ENCODE results near the gene HDGF.

Gene HDGF

DNA sequence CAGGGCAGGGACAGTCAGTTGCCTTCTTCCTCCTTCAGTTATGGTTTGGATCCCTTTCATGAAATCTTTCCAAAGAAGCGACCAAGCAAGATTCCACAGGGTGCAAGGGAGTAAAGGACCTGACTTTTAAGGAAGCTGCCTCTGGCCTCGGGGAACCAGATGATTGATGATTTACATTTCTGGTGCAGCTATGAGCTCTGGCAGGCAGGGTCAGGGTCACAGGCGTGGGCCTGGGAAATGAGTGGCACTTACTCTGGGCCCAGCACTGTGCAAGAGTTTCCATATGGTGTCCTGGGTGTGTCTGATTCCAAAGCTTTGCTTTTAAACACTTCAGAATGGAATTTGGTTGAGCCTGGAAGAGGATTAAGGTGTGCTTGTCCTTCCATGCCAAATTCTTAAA lies 38.8 kb downstream of the HDGF start:
- Histone ChIP-seq H3K4me3 (ENCODE audit: low read length) (no peak overlapping the region), H3K27ac (ENCODE audit: low read depth, low read length) (no peak overlapping the region), H3K36me3 (ENCODE audit: insufficient read depth, low read length) (no peaks in the 10 kb centered on the region), H3K4me1 (ENCODE audit: insufficient read depth, low read length) (peaks cover 39% of the 10 kb centered on the region), H3K9ac (ENCODE audit: low read depth, low read length) (no peak overlapping the region), H3K9me3 (ENCODE audit: insufficient read depth, low read depth, low read length) (no peaks in the 10 kb centered on the region), H3K27me3 (ENCODE audit: insufficient read depth, low read length) (no peaks in the 10 kb centered on the region)
- WGBS = 73% methylated on average over 3 of the region's 3 CpGs

DNA sequence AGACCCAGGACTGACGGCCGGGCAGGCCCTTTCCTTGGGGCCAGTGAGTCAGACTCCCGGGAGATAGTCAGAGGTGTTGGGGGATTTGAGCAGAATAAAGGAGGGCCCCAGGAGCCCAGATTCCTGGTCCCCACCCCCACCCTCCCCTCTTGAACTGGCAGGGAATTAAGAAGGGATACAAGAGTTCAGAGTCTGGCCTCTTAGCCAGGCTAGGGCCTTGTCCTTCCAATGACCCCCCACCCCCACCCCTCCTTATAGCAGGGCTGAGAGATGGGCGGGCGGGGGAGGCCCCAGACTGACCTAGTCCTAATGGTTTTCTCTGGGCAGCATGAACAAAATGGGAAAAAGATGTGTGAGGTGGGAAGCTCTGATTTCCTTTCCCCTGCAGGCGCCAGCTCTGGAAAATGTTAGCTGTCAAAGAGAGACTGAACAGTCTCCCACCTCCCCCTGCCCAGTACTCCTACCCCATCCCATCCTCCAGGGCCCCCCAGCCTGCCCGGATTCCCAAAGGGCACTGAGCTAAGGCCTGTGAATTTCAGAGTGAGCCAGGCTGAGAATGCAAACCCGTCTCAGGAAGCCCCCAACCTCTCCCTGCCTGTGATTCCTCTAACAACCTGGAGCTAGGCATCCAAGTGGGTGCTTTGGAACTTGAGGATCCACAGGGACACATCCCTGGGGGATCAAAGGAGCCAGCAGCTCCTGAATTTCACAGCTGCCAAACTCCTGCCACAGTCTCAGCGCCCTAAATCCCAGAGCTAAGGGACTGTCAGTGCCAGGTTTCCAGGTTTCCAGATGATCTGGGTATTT lies 40.3 kb downstream of the HDGF start:
- Histone ChIP-seq H3K27me3 (ENCODE audit: insufficient read depth, low read length) (no peaks in the 10 kb centered on the region), H3K4me3 (ENCODE audit: low read length) (no peak overlapping the region), H3K36me3 (ENCODE audit: insufficient read depth, low read length) (no peaks in the 10 kb centered on the region), H3K4me1 (ENCODE audit: insufficient read depth, low read length) (peaks cover 46% of the 10 kb centered on the region), H3K9ac (ENCODE audit: low read depth, low read length) (peak overlapping the region; percentile 21; the same call in 1 of the 2 replicates), H3K27ac (ENCODE audit: low read depth, low read length) (peak overlapping the region; percentile 59), H3K9me3 (ENCODE audit: insufficient read depth, low read depth, low read length) (no peaks in the 10 kb centered on the region)
- WGBS = 42% methylated on average over 9 of the region's 9 CpGs

DNA sequence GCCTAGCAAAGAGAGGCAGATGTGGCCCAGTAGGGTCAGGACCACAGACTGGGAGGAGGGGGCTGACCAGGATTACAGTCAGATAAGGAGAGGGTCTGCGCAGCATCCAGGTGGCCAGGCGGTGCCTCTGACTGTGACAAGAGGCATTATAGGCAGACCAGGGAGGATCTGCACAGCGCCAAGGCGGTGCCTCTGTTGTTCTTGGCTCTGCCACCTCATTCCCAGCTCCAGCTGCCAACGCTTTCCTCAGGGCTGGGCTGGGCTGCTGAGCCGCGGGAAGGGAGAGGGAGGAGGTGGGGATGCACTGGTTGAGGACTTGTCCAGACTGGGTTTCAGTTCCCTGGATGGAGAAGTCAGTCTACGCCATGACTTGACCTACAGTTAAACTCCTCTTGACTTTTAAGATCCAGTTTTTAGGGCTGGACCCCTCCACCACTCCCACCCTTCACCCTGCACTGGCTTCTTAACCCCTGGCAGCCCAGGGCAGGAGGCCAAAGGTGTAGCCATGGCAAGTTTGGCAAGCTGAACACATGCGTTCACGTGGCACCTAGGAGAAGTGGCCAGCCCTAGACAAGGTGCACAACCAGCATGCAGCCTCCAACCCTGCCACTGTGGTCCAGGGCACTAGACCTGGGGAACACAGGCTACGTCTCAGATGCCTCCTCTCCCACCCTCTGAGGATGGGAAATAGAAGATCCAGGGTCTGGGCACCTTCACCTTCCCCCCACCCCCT lies 41.6 kb downstream of the HDGF start:
- Histone ChIP-seq H3K4me1 (ENCODE audit: insufficient read depth, low read length) (peaks cover 46% of the 10 kb centered on the region), H3K9ac (ENCODE audit: low read depth, low read length) (no peak overlapping the region), H3K27ac (ENCODE audit: low read depth, low read length) (no peak overlapping the region), H3K27me3 (ENCODE audit: insufficient read depth, low read length) (peaks cover 3% of the 10 kb centered on the region; the same call in 1 of the 2 replicates), H3K9me3 (ENCODE audit: insufficient read depth, low read depth, low read length) (no peaks in the 10 kb centered on the region), H3K4me3 (ENCODE audit: low read length) (no peak overlapping the region), H3K36me3 (ENCODE audit: insufficient read depth, low read length) (no peaks in the 10 kb centered on the region)
- 84% methylated on average over 10 of the region's 11 CpGs for WGBS

DNA sequence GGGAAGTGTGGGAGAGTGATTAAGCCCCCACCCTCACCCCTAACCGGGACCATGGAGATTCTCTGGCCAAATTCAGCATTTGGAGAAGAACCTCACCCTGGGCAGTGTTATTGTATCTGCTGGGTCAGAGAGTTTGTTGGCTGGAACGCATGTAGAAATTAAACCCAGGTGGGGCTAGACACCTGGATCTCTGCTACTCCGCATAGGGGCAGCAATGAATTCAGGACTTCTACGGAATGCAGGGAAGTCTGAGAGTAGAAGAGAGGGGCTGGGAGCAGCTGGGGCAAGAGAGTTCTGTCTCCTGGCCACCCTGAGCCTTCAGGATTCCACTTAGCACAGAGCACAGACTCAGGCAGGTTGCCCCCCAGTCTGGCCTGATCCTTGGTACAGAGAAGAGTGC lies 42.4 kb downstream of the HDGF start:
- peaks cover 12% of the 10 kb centered on the region for H3K27me3 ChIP-seq (ENCODE audit: insufficient read depth, low read length)
- peak overlapping the region; percentile 10; the same call in 1 of the 2 replicates for H3K4me3 ChIP-seq (ENCODE audit: low read length)
- no peaks in the 10 kb centered on the region for H3K9me3 ChIP-seq (ENCODE audit: insufficient read depth, low read depth, low read length)
- H3K27ac ChIP-seq (ENCODE audit: low read depth, low read length) = peak overlapping the region; percentile 94; the same call in 1 of the 2 replicates
- H3K36me3 ChIP-seq (ENCODE audit: insufficient read depth, low read length) = no peaks in the 10 kb centered on the region
- 42% methylated on average over 3 of the region's 4 CpGs for WGBS
- H3K9ac ChIP-seq (ENCODE audit: low read depth, low read length) = no peak overlapping the region
- peaks cover 51% of the 10 kb centered on the region for H3K4me1 ChIP-seq (ENCODE audit: insufficient read depth, low read length)

DNA sequence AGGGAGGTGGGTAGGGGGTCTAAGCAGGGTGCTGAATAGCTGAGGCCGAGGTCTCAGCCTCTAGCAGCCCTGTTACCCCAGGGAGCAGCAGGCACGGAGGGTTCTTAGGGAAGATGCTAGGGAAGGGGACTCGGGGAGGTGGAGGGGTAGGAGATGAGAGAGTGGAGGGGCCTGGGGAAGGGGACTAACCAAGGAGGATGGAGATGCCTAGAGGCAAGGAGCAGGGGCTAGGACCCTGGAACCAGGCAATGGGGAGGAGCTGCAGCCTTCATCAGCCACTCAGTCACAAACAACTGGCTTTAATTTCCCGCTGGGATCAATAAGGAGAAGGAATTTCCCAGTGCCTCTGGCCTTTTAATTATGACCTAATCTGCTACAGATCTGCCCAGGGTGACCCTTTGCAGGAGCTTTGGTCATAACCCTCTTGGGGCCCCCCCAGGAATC lies 43.2 kb downstream of the HDGF start:
- Histone ChIP-seq H3K4me3 (ENCODE audit: low read length) (peak overlapping the region; percentile 71), H3K27ac (ENCODE audit: low read depth, low read length) (peak overlapping the region; percentile 94), H3K27me3 (ENCODE audit: insufficient read depth, low read length) (peaks cover 16% of the 10 kb centered on the region), H3K9ac (ENCODE audit: low read depth, low read length) (peak overlapping the region; percentile 58), H3K36me3 (ENCODE audit: insufficient read depth, low read length) (no peaks in the 10 kb centered on the region), H3K4me1 (ENCODE audit: insufficient read depth, low read length) (peaks cover 59% of the 10 kb centered on the region), H3K9me3 (ENCODE audit: insufficient read depth, low read depth, low read length) (no peaks in the 10 kb centered on the region)
- 5% methylated on average over 4 of the region's 4 CpGs for WGBS

DNA sequence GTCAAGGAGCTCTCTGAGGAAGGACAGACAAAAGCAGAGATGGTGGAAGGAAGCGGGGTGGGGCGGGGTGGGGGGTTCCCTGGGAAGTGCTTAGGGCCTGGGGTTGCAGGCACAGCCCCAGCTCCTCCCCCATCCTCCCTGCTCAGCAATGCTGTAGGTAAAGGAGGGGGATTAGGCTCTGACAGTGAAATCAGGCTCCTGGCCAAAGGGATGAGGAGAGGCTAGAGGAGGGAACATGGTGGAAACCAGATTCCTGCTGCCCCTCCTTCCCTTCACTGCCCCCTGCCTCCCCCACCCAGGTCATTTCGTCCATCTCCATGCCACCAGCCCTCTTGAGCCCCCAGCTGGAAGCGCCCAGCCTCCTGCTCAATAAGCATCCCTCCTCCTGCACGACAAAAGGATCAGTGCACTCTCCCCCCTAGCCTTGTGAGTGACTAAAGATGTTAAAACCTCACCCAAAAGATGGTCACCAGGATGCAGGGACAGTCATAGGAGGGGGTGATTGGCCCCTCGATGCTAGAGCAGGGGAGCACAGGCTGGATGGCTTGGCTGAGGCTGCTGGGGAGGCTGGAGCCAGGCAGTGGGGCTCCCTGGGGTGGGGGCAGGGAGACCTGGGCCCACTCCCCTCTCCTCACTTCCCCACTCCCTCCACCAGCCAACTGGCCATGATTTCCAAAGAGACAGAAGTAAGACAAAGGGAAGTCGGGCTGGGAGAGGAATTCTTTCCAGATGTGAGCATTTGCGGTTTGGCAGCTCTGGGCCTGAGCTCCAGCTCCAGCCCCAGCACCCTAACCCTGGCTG lies 43.9 kb downstream of the HDGF start:
- Histone ChIP-seq H3K9ac (ENCODE audit: low read depth, low read length) (peak overlapping the region; percentile 79), H3K4me1 (ENCODE audit: insufficient read depth, low read length) (peaks cover 58% of the 10 kb centered on the region), H3K9me3 (ENCODE audit: insufficient read depth, low read depth, low read length) (no peaks in the 10 kb centered on the region), H3K27me3 (ENCODE audit: insufficient read depth, low read length) (peaks cover 16% of the 10 kb centered on the region), H3K4me3 (ENCODE audit: low read length) (peak overlapping the region; percentile 71), H3K36me3 (ENCODE audit: insufficient read depth, low read length) (no peaks in the 10 kb centered on the region), H3K27ac (ENCODE audit: low read depth, low read length) (peak overlapping the region; percentile 94)
- WGBS = 2% methylated on average over 7 of the region's 8 CpGs

DNA sequence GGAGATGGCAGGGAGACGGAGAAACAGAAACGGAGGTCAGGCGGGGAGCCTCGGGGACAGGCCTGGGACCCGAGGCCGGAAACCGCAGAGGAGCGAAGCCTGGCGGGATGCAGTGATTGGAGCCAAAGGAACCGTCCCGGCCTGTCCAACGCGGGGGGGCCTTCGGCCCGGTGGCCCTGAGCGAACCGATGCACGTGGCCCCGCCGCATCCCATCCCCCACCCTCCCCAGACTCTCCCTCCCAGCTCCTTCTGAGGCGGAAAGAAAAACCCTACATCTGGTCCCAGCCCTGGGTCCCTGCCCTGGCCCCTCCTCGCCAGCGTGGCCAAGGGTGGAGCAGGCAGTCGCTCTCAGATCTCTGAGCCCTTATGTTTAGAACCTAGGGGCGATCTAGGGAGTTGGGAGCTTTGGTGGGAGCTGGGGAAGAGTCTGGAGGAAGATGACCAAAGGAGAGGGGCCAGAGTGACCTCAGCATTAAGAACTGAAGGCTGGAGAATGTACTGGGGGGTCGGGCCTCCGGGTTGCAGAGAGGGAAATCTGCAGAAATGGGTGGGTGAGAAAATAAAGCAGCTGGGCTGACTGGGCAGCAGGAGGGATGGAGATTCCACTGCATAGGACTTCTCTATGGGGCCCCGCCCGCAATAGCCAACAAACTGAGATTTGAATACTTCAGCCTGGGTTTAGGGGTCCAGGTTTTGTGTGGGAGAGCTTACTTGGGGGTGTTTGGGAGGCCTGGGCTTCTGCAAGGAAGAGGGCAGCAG lies 44.6 kb downstream of the HDGF start:
- H3K9me3 ChIP-seq (ENCODE audit: insufficient read depth, low read depth, low read length) = no peaks in the 10 kb centered on the region
- H3K4me3 ChIP-seq (ENCODE audit: low read length) = peak overlapping the region; percentile 71
- H3K9ac ChIP-seq (ENCODE audit: low read depth, low read length) = peak overlapping the region; percentile 79
- peak overlapping the region; percentile 94 for H3K27ac ChIP-seq (ENCODE audit: low read depth, low read length)
- H3K4me1 ChIP-seq (ENCODE audit: insufficient read depth, low read length) = peaks cover 55% of the 10 kb centered on the region
- H3K27me3 ChIP-seq (ENCODE audit: insufficient read depth, low read length) = peaks cover 16% of the 10 kb centered on the region
- WGBS = under 1% methylated on average over 29 of the region's 29 CpGs
- H3K36me3 ChIP-seq (ENCODE audit: insufficient read depth, low read length) = no peaks in the 10 kb centered on the region

DNA sequence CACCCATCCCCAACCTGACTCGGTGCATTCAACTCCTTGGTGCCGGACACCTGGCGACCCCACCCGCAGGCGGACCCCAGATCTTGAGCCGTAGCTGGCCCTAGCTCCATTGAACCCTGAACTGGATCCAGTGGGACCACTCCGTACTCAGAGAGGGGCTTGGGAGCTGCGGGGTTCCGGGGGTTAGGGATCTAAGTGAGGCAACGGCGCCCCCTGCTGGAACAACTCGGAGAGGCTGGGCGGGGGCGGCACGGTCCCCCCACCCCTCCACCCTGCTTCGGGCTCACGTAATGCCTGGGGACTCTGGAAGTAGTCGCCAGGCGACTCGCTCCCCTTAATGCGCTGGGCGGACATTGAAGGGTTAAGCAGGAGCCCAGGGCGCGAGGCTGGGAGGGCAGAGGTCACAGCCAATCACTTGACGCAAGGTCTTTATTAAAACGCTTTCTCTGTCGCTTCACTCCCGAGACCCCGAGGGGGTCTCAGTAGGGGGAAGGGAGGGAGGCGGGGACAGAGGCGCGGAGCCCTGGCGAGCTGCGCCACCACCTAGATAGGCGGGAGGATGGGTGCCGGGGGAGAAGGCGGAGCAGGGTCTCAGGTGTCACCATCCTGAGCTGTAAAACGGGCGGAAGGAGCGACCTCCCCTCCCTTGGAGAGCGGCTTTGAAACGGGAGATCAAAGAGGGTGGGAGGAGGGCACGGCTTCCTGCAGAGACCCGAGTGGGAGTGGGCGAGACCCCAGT lies 45.4 kb downstream of the HDGF start:
- H3K27ac ChIP-seq (ENCODE audit: low read depth, low read length) = peak overlapping the region; percentile 94
- H3K4me1 ChIP-seq (ENCODE audit: insufficient read depth, low read length) = peaks cover 56% of the 10 kb centered on the region

DNA sequence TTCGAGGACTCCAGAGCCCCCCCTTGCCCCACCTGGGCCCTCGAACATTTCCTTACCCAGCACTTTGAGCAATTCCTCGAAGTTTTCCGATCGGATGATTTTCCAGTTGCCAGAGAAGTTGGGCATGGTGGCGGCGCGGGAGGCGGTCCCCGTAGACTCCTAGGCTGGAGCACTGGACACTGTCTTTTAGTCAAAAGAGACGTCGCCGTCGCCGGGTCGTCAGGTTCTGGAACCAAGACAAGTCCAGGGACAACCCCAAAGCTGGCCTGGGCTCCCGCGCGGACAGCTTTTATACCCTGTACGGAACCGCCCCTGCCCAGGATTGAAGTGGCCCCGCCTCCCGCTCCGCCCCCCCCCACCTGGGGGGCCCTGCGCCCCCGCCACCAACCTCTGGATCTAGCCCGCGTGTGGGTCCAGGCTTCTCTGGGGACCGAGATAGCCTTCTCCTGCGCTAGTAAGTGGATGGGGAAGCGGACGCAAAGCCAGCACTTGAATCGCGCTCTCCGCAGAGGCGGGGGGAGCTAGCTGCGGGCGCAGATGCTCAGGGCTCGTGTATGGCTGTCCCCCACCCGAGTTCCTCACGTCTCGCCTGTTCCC lies 46.1 kb downstream of the HDGF start, which contains the start of gene CRABP2:
Gene CRABP2 (minus strand): TSS at position 263 of the 597 bp plus-strand sequence. CDS start 137 bp downstream, at position 126.
- Histone ChIP-seq H3K27ac (ENCODE audit: low read depth, low read length) (peak within 1 kb of the TSS; percentile 94), H3K4me3 (ENCODE audit: low read length) (peak within 1 kb of the TSS; percentile 71), H3K9me3 (ENCODE audit: insufficient read depth, low read depth, low read length) (no peaks in the 10 kb centered on the region), H3K9ac (ENCODE audit: low read depth, low read length) (peak within 1 kb of the TSS; percentile 79), H3K4me1 (ENCODE audit: insufficient read depth, low read length) (peaks cover 51% of the 10 kb centered on the region), H3K36me3 (ENCODE audit: insufficient read depth, low read length) (peaks cover 12% of the 10 kb centered on the region), H3K27me3 (ENCODE audit: insufficient read depth, low read length) (peaks cover 16% of the 10 kb centered on the region)
- WGBS = under 1% methylated on average over 41 of the region's 42 CpGs

More for the DNA sequence above, 45.4 kb downstream of the HDGF start:
- Histone ChIP-seq H3K36me3 (ENCODE audit: insufficient read depth, low read length) (peaks cover 5% of the 10 kb centered on the region), H3K4me3 (ENCODE audit: low read length) (peak overlapping the region; percentile 71), H3K27me3 (ENCODE audit: insufficient read depth, low read length) (peaks cover 16% of the 10 kb centered on the region), H3K9me3 (ENCODE audit: insufficient read depth, low read depth, low read length) (no peaks in the 10 kb centered on the region), H3K9ac (ENCODE audit: low read depth, low read length) (peak overlapping the region; percentile 79)
- WGBS = under 1% methylated on average over 45 of the region's 45 CpGs

All from HUES64 (cell line).